Measurements from ENCODE around the gene GRWD1.

The GRWD1 gene

DNA sequence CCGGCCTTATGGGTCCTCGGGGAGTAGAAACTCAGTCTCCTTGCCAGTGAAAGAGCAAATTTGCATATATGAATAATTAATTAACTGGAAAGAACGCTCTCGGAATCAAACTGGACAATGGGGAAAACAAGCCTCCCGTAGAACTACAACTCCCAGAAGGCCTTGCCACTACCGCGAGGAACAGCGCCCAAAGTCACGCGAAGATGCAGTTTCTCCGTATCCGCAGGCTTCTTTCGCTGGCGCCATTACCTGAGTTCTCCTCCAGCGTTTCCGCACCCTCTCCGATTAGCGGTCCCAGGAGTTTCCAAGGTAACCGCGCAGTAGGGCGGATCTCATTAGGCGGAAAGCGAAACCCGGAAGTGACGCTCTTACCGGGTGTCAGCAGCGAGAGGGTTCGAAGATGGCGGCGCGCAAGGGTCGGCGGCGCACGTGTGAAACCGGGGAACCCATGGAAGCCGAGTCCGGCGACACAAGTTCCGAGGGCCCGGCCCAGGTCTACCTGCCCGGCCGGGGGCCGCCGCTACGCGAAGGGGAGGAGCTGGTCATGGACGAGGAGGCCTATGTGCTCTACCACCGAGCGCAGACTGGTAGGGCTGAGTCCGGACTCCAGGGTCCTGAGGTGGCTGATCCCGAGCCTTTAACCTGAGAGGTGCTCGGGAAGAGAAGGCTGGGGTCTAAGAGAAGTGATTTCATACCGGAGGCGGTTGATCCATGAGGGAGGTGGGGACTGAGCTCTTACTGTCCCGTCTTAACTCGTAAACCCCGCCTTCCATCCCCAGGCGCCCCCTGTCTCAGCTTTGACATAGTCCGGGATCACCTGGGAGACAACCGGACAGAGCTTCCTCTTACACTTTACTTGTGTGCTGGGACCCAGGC, at the start of gene GRWD1:
TSS of gene GRWD1 (plus strand) at position 378 of the 876 bp plus-strand sequence. CDS start at position 401, 23 bp downstream.
- DNase-seq = peak; percentile 98

DNA sequence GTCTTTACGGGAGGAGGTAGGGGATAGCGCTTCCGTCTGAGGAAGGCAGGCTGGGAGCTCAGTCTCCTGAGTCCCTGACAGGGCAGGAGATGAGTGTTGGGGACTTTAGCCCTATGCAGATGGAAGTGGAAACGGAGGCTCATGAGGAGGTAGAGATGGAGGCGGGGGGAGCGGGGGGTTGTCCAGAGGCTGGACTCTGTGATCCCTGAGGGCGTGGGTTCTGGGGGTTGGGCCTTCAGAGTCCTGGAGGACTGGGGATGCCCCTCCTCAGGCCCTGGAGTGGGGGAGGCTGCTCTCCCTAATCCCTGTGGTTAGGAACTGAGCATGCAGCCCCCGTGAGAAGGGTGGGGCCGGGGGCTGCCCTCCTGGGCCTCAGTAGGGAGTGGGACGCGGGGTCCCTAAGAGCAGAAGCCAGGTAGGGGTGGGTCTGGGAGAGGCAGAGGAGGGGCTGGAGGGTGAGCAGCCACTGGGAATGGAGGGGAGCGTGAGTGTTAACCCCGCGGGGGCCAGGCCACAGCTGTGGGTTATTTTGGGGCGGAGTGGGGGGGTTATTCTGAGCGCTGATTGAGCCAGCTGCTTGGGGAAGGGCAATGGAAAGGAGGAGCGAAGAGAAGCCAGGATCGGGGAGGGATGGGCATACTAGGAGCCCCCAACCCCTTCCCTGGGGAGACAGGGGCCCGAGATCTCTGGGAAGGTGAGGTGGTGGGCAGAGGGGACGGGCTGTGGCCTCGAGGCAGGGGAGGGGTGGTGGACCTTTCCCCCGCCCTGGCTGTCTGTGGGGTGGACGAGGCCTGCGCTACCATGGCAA, 49.6 kb upstream of the GRWD1 start:
- no peak for DNase-seq

DNA sequence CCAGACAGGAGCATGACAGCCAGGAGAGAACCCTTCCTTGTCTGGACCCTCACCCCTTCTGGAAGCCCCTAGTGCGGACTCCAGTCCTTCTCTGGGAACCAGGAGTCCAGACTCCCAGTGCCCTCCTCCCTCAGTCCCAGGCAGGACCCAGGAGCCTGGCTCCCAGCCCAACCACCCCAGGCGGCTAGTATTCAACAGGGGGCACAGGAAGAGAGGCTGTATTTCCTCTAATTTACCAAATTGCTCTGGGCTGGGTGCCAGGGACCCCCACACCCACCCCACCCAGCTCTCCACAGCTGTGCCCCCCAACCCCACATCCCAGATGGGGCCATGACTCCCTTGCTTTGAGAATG, 49.0 kb upstream of the GRWD1 start:
- no peak for DNase-seq

DNA sequence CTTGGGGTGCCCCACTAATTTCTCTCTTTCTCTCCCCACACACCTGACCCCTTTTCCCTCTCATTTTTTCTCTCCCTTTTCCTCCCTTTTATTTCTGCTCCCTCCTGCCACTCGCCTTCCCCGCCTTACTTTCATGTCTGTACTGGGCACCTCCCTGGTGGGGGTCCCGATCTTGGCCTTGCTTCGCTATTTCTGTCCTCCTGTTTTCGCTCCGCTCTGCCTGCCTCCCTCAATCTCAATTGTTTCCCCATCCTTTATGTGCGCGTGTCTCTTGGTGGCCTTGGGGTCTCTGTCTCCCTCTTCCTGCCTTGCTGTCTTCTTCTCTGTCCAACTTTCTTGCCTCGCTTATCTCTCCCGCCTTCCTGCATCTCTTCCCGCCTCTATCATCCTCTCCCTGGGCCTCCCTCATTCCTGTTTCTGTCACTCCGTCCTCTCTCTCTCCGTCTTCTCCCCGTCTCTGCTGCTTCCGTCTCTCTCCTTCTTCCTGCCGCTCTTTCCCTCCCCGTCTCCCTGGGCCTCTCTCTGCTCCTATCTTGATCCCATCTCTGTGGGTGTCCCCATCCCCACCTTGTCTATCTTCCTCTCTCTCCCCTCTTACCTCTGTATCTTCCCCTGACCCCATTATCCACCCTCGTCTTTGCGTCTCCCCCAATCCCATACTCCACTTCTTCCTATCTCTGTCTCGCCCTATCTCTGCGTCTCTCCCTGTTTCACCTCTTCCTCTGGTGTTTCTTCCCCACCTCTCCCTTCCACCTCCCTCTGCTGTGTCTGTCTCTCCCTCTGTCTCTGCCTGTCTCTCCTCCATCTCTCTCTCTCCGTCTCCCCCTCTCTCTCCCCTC, 48.3 kb upstream of the GRWD1 start:
- DNase-seq = no peak

DNA sequence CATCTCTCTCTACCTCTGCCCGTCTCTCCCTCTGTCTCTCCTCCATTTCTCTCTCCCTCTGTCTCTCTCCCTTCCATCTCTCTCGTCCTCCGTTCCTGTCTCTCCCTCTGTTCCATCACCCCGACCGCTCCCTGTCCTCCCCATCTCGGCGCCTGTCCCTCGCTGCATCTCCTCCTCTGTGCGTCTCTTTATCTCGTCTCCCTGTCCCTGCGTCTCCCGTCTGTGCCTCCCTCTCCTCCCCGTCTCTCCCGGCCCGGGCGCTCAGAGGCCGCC, 47.7 kb upstream of the GRWD1 start:
- DNase-seq = no peak

DNA sequence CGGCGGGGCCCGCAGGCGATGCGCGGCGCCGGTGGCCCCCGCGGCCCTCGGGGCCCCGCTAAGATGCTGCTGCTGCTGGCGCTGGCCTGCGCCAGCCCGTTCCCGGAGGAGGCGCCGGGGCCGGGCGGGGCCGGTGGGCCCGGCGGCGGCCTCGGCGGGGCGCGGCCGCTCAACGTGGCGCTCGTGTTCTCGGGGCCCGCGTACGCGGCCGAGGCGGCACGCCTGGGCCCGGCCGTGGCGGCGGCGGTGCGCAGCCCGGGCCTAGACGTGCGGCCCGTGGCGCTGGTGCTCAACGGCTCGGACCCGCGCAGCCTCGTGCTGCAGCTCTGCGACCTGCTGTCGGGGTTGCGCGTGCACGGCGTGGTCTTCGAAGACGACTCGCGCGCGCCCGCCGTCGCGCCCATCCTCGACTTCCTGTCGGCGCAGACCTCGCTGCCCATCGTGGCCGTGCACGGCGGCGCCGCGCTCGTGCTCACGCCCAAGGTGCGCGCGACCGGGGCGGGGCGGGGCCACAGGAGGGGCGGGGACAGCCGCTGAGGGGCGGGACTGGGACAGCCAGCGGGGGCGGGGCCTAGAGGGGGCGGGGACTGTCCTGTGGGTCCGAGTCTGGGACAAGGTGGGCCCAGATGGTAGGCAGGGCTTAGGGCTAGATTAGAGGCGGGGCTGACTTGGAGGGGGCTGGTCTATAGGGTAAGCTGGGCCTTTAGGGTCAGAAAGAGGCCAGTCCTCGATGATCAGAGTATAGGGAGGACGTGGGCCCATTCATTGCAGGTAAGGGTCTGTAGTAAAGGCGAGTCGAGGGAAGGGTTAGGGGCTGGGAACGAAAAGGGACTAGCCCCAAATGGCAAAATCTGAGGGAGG, 47.2 kb upstream of the GRWD1 start:
- DNase-seq = peak; percentile 94

DNA sequence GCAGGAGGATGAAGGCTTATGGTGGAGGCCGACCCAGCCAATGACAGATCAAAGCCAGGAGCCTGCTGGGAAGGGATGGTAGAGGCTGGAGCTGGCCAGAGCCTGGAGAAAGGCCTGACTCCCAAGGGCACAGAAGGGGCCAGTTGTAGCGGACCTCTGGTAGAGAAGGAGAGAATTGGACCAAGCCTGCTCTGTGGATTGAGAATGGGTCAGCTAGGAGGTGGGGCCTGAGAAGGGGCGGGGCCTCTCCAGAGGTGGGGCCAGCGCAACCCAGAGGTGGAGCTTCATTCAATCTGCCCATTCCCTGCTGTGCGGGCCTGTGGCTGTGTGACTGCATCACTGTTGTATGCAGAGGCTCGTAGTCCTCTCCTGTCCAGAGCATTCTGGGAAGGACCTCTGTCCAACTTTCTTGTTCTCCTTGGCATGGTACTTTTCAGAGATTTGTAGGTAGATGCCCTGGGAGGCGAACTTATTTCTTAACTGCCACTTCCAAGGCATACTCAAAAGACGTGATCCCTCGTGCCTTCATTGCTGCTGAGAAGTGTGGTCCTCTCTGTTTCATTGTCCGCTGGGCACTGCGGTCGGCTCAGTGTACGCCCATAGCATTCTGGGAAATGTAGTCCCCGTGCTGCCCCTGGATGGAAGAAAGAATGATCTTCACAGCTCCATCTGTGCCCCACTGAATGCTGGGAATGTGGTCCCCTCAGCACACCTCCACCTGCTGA, 45.6 kb upstream of the GRWD1 start:
- peak; percentile 76 for DNase-seq

DNA sequence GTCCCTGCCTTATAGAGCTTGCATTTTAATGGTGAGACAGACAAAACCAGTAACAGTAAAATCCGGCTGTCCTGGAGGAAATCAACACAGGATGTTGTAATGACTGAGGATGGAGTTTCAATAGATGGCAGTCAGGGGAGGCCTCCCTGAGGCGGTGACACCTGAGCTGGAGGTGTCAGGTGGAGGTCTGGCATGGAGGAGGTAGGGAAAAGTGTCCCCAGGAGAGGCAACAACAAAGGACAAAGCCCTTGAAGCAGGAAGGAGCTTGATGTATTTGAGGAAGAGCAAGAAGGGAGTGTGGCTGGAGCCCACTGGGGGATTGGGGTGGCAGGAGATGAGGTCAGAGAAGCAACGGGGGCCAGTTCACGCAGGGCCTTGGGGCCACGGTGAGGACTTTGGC, 44.5 kb upstream of the GRWD1 start:
- DNase-seq = no peak

DNA sequence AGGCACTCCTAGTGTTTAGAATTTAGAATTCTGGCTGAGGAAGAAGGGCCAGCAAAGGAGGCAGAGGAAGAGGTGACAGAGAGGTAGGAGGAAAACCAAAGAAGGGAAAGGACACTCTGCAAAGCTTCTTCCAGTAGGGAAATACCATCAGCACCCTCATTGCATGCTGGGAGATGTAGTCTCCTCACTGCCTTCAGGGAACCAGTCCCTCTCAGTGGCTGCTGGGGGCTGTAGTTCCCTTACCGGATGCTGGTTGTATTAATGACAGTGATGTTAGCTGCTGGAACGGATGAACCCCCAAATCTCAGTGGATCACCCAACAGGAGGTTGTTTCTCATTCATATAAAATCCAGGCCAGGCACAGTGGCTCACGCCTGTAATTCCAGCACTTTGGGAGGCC, 42.2 kb upstream of the GRWD1 start:
- DNase-seq = peak; percentile 69

DNA sequence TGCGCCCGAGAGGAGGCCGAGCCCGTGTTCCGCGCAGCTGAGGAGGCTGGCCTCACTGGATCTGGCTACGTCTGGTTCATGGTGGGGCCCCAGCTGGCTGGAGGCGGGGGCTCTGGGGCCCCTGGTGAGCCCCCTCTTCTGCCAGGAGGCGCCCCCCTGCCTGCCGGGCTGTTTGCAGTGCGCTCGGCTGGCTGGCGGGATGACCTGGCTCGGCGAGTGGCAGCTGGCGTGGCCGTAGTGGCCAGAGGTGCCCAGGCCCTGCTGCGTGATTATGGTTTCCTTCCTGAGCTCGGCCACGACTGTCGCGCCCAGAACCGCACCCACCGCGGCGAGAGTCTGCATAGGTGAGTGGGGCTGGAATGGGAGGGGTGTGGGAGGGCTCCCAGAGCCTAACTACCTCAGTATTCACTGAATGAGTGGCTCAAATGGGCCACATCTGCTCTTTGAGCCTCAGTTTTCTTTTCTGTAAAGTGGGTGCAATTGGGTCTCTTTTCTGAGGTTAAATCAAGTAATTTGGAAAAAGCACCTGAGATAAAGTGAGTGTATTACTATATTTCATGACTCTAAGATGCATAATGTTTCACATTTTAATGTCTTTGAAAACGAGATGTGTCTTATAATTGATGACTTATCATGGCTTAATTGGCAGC, 40.6 kb upstream of the GRWD1 start:
- no peak for DNase-seq

DNA sequence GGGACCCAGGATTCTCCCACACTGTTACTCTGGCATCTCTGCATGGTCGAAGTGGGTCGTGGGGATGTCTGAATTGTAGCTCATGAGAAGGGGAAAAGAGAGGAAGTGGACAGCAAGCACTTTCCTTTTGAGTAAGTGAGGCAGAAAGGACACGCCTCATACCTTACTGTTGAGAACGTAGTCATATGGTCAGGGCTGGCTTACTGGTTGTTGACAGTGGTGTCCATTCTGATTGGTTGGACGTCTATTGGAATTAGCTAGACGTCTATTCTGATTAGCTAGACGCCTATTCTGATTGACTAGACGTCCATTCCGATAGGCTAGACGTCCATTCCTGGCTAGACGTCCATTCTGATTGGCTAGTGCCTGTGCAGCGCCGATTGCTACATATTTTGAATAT, 39.9 kb upstream of the GRWD1 start:
- no peak for DNase-seq

DNA sequence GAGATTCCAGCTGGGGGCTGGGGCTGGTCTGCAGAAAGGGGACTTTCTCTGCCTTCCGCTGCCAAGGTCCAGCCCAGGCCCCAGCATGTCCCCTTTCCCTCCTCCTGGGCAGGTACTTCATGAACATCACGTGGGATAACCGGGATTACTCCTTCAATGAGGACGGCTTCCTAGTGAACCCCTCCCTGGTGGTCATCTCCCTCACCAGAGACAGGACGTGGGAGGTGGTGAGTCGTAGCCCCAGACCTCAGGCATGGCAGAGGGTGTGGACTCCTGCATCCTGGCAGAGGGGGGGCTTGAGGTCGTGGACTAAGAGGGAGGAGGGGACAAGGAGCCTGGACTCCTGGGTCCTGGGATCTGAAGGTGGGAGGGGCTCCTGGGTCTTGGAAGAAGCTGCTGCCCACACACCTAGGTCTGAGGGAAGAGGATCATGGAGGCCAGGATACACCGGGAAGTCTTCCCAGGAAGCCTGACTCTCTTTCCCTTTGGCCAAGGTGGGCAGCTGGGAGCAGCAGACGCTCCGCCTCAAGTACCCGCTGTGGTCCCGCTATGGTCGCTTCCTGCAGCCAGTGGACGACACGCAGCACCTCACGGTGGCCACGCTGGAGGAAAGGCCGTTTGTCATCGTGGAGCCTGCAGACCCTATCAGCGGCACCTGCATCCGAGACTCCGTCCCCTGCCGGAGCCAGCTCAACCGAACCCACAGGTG, 31.8 kb upstream of the GRWD1 start:
- DNase-seq = no peak

DNA sequence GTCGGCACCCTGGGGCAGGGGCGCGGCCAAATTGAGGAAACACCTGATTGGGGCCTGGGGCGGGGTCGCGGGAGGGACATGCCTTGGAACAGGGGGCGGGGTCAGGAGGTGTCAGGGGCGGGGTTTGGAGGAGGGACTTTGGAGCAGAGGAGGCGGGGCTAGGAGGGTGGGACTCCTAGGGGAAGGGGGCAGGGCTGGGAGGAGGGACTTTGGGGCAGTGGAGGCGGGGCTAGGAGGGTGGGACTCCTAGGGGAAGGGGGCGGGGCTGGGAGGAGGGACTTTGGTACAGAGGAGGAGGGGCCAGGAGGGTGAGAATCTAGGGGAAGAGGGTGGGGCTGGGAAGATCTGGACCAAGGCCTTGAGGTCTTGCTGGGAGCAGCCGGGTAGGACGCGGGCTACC, 30.4 kb upstream of the GRWD1 start:
- peak; percentile 83 for DNase-seq

DNA sequence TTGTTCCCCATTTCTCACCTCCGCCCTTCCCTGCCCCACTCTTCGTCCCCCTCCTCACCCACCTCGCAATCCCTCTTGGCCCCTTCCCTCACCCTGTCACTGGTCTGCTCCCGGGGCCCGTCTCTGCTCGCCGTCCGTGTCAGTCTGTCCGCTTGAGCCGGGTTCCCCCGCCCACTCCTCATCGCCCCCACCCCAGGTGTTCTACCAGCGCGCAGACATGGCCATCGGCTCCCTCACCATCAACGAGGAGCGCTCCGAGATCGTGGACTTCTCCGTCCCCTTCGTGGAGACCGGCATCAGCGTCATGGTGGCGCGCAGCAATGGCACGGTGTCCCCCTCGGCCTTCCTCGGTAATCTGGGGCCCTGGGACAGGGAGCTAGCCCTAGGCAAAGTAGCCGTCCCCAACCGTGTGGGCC, 30.0 kb upstream of the GRWD1 start:
- DNase-seq = no peak

DNA sequence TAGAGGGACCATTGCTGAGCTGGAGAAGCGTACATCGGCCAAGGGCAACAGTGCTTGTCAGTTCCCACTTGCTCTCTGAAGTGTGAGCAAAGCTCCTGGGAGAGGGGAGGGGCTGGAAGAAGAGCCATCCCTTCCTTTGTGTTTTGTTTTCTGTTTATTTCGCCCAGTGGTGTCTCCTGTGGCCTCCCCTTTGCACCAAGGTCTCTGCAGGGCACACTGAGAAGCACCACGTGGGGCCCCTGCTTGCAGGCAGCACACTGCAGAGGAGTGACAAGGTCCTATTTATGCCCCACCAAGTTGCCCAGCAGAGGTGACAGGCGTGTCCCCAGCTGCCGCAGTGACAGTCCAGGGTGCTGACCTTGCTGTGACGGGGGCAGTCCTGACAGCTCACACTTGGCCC, 28.4 kb upstream of the GRWD1 start:
- DNase-seq = no peak

DNA sequence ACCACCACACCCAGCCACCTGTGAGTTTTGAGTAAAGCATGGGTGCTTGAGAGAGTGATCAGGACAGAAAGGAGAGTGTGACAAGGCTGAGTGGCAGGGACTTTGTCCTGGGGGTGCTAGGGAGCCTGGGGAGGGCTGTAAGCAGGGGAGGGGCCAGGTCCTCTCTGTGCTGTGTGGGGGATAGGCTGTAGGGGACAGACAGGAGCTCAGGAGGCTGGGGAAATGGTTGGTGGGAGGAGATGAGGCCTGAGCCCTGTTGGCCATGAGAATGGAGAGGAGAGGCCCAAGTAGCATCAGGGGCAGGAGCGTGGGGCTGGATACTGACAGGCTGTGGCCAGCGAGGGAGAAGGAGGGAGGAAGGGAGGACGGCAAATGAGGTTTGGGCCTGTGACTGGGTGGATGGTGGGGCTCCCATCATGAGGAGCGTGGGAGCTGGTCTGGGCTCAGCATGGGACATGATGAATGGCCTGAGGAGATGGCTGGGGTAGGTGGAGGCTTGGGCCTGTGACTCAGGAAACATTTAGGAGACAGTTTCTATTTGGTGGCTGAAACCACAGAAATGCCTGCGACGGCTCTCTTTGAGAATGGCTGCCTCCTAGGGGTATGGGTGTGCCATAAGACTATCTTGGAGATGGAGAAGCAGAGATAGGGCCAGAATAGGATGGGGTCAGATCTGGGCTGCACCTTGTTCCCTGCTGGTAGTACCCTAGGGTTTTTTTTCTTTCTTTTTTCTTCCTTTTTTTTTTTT, 27.3 kb upstream of the GRWD1 start:
- no peak for DNase-seq

DNA sequence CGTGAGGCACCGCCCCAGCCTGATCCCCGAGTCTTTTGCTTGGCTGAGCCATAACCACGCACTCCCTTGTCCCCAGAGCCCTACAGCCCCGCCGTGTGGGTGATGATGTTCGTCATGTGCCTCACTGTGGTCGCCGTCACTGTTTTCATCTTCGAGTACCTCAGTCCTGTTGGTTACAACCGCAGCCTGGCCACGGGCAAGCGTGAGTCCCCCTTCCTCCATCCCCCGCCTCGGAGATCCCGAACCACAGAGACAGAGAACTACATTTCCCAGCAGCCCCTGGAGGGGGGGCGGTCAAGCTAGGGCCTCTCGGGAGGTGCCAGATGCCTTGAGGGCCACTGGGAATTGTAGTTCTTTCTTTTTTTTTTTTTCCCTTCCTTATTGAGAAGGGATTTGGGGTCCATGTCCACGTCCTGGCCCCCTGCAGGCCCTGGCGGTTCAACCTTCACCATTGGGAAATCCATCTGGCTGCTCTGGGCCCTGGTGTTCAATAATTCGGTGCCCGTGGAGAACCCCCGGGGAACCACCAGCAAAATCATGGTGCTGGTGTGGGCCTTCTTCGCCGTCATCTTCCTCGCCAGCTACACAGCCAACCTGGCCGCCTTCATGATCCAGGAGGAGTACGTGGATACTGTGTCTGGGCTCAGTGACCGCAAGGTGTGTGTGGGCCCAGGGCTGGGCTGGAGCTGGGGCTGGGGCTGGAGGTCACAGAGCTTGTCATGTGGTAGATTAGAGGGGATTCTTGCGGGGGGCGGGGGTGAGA, 26.4 kb upstream of the GRWD1 start:
- DNase-seq = peak; percentile 88

DNA sequence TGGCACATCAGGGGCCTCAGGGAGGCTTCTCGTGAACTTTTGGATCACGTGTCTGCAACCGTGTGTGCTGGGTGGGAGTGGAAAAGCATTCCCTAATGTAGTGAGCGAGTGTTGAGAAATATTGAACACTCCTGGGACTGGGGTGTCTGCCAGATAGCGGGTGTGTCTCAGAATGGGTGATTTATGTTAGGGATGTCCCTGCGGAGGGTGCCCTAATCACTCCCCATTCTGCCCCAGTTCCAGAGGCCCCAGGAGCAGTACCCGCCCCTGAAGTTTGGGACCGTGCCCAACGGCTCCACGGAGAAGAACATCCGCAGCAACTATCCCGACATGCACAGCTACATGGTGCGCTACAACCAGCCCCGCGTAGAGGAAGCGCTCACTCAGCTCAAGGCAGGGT, 24.2 kb upstream of the GRWD1 start:
- no peak for DNase-seq

DNA sequence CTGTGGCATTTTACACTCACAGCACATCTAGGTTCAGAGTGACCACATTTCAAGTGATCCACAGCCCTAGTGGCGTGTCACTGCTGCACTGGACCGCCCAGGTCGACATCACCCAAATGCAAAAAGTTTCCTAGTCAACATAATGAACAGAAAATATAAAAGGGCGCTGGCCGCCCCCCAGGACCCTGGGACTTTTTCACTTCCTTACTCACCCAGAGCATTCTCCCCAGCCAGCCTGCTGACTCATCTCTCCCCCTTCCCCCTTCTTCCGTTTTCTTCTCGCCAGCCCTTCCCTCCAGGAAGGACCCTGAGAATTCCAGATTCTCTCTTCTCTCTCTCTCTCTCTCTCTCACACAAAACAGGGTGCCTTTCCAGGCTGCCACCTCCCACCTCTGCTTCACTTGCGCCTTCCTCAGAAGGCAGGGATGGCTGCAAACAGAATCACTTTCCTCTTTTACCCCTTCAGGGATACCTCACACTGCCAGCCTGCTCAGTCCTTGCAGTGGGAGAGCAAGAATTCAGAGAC, 21.0 kb upstream of the GRWD1 start:
- DNase-seq = no peak

Measured in activated effector memory CD4-positive, alpha-beta T cell treated with anti-CD3 and anti-CD28 coated beads, Interleukin-2, amount 50 U/mL, for 16 hours (primary cell).